OCI-LY1 (cell line): Measurements from ENCODE around the gene MRPL14.
A peak's percentile ranks its signal among the peaks of the same experiment; 100 is the strongest.

Experiments
- H2AFZ ChIP-seq: fragments of 200-600 bp; sonication (generic), shearing (Covaris generic); 2 replicates; pipeline ENCODE4 v1.6.0; 2014; ENCODE audit warnings: antibody characterized with exemption, mild to moderate bottlenecking, low read length
- H3F3A ChIP-seq: fragments of 200-600 bp; sonication (generic), shearing (Covaris generic); 2 replicates; pipeline ENCODE4 v1.6.0; 2014; ENCODE audit warnings: mild to moderate bottlenecking, antibody characterized with exemption, low read length, moderate library complexity; ENCODE audit not compliant: insufficient read depth
- H3K27ac ChIP-seq: fragments of 200-600 bp; sonication (generic); 2 replicates; pipeline ENCODE4 v1.5.1; 2014; ENCODE audit warnings: low read length, mixed run types, mild to moderate bottlenecking, low read depth; ENCODE audit not compliant: poor library complexity, severe bottlenecking
- H3K27me3 ChIP-seq: fragments of 200-600 bp; sonication (generic); 2 replicates; pipeline ENCODE4 v1.6.0; 2014; ENCODE audit warnings: antibody characterized with exemption, mild to moderate bottlenecking, low read length, moderate library complexity; ENCODE audit not compliant: insufficient read depth
- H3K36me3 ChIP-seq: fragments of 200-600 bp; sonication (generic); 2 replicates; pipeline ENCODE4 v1.6.1; 2014; ENCODE audit warnings: mild to moderate bottlenecking, antibody characterized with exemption, low read length, moderate library complexity, mixed read lengths; ENCODE audit not compliant: insufficient read depth
- H3K4me1 ChIP-seq: fragments of 200-600 bp; sonication (generic); 2 replicates; pipeline ENCODE4 v1.5.1; 2014; ENCODE audit warnings: mild to moderate bottlenecking, low read length, moderate library complexity; ENCODE audit not compliant: insufficient read depth, severe bottlenecking
- H3K4me2 ChIP-seq: fragments of 200-600 bp; sonication (generic), shearing (Covaris generic); 2 replicates; pipeline ENCODE4 v1.6.1; 2014; ENCODE audit warnings: low read length
- H3K4me3 ChIP-seq: fragments of 200-600 bp; sonication (generic); 2 replicates; pipeline ENCODE4 v1.5.1; 2014; ENCODE audit warnings: low read length, low read depth, mild to moderate bottlenecking, mixed read lengths; ENCODE audit not compliant: poor library complexity, severe bottlenecking
- H3K79me2 ChIP-seq: fragments of 200-600 bp; shearing (Covaris generic); 2 replicates; pipeline ENCODE4 v1.6.1; 2016; ENCODE audit warnings: mixed run types, low read length, mixed read lengths; ENCODE audit not compliant: insufficient read depth
- H3K9ac ChIP-seq: fragments of 200-600 bp; sonication (generic), shearing (Covaris generic); 2 replicates; pipeline ENCODE4 v1.6.1; 2014; ENCODE audit warnings: mild to moderate bottlenecking, low read length, mixed read lengths
- H3K9me2 ChIP-seq: fragments of 200-600 bp; sonication (generic), shearing (Covaris generic); 2 replicates; pipeline ENCODE4 v1.6.1; 2014; ENCODE audit warnings: low read depth, mild to moderate bottlenecking, low read length, mixed read lengths
- H3K9me3 ChIP-seq: fragments of 200-600 bp; shearing (Covaris generic); 2 replicates; pipeline ENCODE4 v1.6.1; 2014; ENCODE audit warnings: low read length, mixed read lengths
- H4K20me1 ChIP-seq: fragments of 200-600 bp; sonication (generic), shearing (Covaris generic); 2 replicates; pipeline ENCODE4 v1.6.0; 2016; ENCODE audit warnings: mild to moderate bottlenecking, low read length; ENCODE audit not compliant: insufficient read depth
- EZH2 ChIP-seq: fragments of 200-600 bp; sonication (generic), shearing (Covaris generic); IDR thresholded peaks from 2 replicates; pipeline ENCODE4 v1.8.0; 2017; ENCODE audit warnings: borderline replicate concordance, mixed run types, mild to moderate bottlenecking, antibody characterized with exemption, low read length, moderate library complexity, mixed read lengths
- TF ChIP-seq, protein P1 (sequence below): fragments of 200-600 bp; sonication (generic), shearing (Covaris generic); IDR thresholded peaks from 2 replicates; pipeline ENCODE4 v1.5.1; 2017; ENCODE audit warnings: mild to moderate bottlenecking, antibody characterized with exemption, low read length, moderate library complexity, mixed read lengths

The MRPL14 gene

GRCh38 chr6:44102527-44102926, 24.7 kb downstream of the MRPL14 start:
- no peak for TF ChIP-seq EZH2
- TF ChIP-seq, protein P1, sequence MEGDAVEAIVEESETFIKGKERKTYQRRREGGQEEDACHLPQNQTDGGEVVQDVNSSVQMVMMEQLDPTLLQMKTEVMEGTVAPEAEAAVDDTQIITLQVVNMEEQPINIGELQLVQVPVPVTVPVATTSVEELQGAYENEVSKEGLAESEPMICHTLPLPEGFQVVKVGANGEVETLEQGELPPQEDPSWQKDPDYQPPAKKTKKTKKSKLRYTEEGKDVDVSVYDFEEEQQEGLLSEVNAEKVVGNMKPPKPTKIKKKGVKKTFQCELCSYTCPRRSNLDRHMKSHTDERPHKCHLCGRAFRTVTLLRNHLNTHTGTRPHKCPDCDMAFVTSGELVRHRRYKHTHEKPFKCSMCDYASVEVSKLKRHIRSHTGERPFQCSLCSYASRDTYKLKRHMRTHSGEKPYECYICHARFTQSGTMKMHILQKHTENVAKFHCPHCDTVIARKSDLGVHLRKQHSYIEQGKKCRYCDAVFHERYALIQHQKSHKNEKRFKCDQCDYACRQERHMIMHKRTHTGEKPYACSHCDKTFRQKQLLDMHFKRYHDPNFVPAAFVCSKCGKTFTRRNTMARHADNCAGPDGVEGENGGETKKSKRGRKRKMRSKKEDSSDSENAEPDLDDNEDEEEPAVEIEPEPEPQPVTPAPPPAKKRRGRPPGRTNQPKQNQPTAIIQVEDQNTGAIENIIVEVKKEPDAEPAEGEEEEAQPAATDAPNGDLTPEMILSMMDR, result no peak
- H3K27me3 ChIP-seq, result no peaks in the 10 kb centered on the region
- H3K9ac ChIP-seq, result no peak overlapping the region
- H3K9me3 ChIP-seq, result no peaks in the 10 kb centered on the region
- no peak overlapping the region for H3K4me3 ChIP-seq
- peaks cover 4% of the 10 kb centered on the region for H3K4me1 ChIP-seq
- no peaks in the 10 kb centered on the region for H3K9me2 ChIP-seq
- no peaks in the 10 kb centered on the region for H3K79me2 ChIP-seq
- no peak overlapping the region for H3K4me2 ChIP-seq
- H4K20me1 ChIP-seq, result no peaks in the 10 kb centered on the region
- H3F3A ChIP-seq, result no peaks in the 10 kb centered on the region
- no peak overlapping the region for H3K27ac ChIP-seq
- no peak overlapping the region for H2AFZ ChIP-seq
- peaks cover 36% of the 10 kb centered on the region; the same call in 1 of the 2 replicates for H3K36me3 ChIP-seq

DNA sequence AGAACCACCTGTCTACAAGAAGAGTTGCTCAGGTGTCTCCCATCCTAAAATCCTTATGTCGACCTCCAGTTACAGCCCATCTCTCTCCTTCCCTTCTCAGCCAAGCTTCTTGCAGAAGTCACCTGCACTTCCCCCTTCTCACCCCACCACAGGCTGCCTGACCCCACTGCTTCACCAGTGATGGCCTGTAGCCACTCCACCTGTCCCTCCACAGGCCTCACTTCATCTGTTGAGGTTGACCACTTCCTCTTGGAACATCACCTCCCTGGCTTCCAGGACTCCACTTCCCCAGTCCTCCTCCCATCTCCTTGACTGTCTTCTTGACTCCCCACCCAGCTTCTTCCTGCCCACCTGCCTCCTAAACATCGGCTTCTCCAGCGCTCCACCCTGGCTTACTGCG, 25.4 kb downstream of the MRPL14 start:
- Histone ChIP-seq H3K27me3 (no peaks in the 10 kb centered on the region), H3F3A (no peaks in the 10 kb centered on the region), H3K4me3 (no peak overlapping the region), H3K4me2 (no peak overlapping the region), H2AFZ (no peak overlapping the region), H3K27ac (no peak overlapping the region), H4K20me1 (no peaks in the 10 kb centered on the region), H3K36me3 (peaks cover 36% of the 10 kb centered on the region; the same call in 1 of the 2 replicates), H3K9me3 (no peaks in the 10 kb centered on the region), H3K79me2 (no peaks in the 10 kb centered on the region), H3K9me2 (no peaks in the 10 kb centered on the region), H3K4me1 (peaks cover 4% of the 10 kb centered on the region), H3K9ac (no peak overlapping the region)
- TF ChIP-seq, protein P1, result no peak
- TF ChIP-seq EZH2, result no peak

DNA sequence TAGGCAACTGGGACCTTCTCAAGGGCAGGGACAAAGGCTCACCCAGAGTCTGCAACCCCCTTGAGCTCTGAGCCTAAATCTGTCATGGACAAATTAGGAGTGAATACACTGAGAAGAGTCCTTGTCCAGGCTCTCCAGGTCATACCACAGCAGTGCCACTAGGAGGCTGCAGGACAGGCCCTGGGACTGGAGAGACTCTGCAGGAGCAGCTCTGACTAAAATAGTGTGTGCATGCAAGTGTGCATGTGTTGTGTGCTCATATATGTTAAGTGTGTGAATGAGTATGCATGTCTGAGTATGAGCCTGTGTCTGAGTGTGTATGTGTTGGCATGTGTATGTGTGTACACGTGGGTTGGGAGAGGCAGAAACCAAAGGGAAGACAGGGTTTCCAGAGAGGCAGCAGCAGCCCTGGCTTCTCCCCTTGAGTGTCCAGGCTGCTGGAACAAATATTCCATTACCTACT, 27.1 kb downstream of the MRPL14 start:
- no peaks in the 10 kb centered on the region for H3K79me2 ChIP-seq
- no peak overlapping the region for H2AFZ ChIP-seq
- peaks cover 27% of the 10 kb centered on the region; the same call in 1 of the 2 replicates for H3K36me3 ChIP-seq
- no peaks in the 10 kb centered on the region for H3F3A ChIP-seq
- peaks cover 3% of the 10 kb centered on the region for H3K4me1 ChIP-seq
- no peak overlapping the region for H3K27ac ChIP-seq
- no peak overlapping the region for H3K4me3 ChIP-seq
- no peaks in the 10 kb centered on the region for H4K20me1 ChIP-seq
- TF ChIP-seq, protein P1, result peak; percentile 48
- TF ChIP-seq EZH2, result no peak
- H3K9me2 ChIP-seq, result no peaks in the 10 kb centered on the region
- H3K9ac ChIP-seq, result no peak overlapping the region
- no peak overlapping the region for H3K4me2 ChIP-seq
- H3K9me3 ChIP-seq, result no peaks in the 10 kb centered on the region
- H3K27me3 ChIP-seq, result no peaks in the 10 kb centered on the region
